HFFc6 (cell line): ENCODE measurements around the gene TGFA. TPM values are rescaled to one million over a fixed set of nuclear protein-coding genes. Genes with fewer than 3 reads are reported as not detected.

Experiments used
- DNase-seq: peaks from one replicate; pipeline ENCODE4 v3.0.0-alpha.2; 2018
- H3K27ac Mint-ChIP-seq: 2 replicates; pipeline ENCODE4 v1.8.0; 2020; ENCODE audit warnings: mild to moderate bottlenecking, mixed read lengths
- H3K27me3 Mint-ChIP-seq: 2 replicates; pipeline ENCODE4 v1.8.0; 2021; ENCODE audit warnings: mild to moderate bottlenecking, moderate library complexity, mixed read lengths; ENCODE audit not compliant: insufficient read depth
- H3K36me3 Mint-ChIP-seq: 2 replicates; pipeline ENCODE4 v1.8.0; 2021; ENCODE audit warnings: low read depth, mixed read lengths
- H3K4me1 Mint-ChIP-seq: 2 replicates; pipeline ENCODE4 v1.8.0; 2020; ENCODE audit warnings: low read depth, mixed read lengths
- H3K4me3 Mint-ChIP-seq: 2 replicates; pipeline ENCODE4 v1.8.0; 2020; ENCODE audit warnings: mild to moderate bottlenecking, moderate library complexity, mixed read lengths
- H3K9me3 Mint-ChIP-seq: 2 replicates; pipeline ENCODE4 v1.8.0; 2020; ENCODE audit warnings: mild to moderate bottlenecking, mixed read lengths
- CTCF ChIP-seq: fragments of 200-600 bp; sonication (generic); IDR thresholded peaks from 2 replicates; pipeline ENCODE4 v1.5.0; 2021; ENCODE audit warnings: antibody characterized with exemption, mild to moderate bottlenecking
- total RNA-seq, 6 experiments: library from RNA; stranded (reverse); fragmentation: NEBNext Ultra II Directional; extraction: Animal tissue kit (Norgen Biotek cat#: 25700); gene quantifications; 2 replicates in 1 of 6; 3 replicates in 5 of 6; pipeline ENCODE4 v1.2.3, GENCODE V29; 2021

TGFA gene
- total RNA-seq, 6 experiments from 2014 or later: 0.05 to 0.38 (median 0.26) TPM; not detected in 3

DNA sequence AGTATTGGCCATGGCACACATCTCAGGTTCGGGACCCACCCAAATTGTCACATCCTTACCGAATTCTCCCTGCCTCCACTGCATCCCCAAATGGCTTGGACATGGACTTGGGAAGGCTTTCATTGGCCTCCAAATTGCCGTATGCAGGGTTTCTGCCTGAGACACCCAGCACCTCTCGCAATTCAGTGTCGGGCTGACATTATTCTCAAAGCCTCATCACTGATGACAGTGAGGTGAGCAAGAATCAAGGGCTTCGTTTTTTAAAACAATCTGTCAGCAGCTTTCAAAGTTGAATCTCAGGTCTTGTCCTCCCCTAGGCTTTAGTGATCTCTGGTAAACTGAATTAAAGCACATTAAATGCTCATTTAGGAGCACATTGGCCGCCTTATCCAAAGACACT lies 29.5 kb upstream of the TGFA start:
- no peak for DNase-seq
- Mint-ChIP-seq H3K4me1 (no peaks in the 10 kb centered on the region), H3K27me3 (peaks cover 22% of the 10 kb centered on the region), H3K36me3 (no peaks in the 10 kb centered on the region), H3K4me3 (no peak overlapping the region), H3K27ac (no peak overlapping the region), H3K9me3 (no peaks in the 10 kb centered on the region)
- no peak for TF ChIP-seq CTCF

- no peak overlapping the region for H3K4me3 Mint-ChIP-seq
- peaks cover 22% of the 10 kb centered on the region for H3K27me3 Mint-ChIP-seq
- H3K27ac Mint-ChIP-seq: no peak overlapping the region
- H3K9me3 Mint-ChIP-seq: no peaks in the 10 kb centered on the region
- TF ChIP-seq CTCF: no peak
- H3K36me3 Mint-ChIP-seq: no peaks in the 10 kb centered on the region
- no peak for DNase-seq
- H3K4me1 Mint-ChIP-seq: no peaks in the 10 kb centered on the region
Measured at GRCh38 chr2:70580352-70580751, 26.7 kb upstream of the TGFA start.

- no peak for TF ChIP-seq CTCF
- Mint-ChIP-seq H3K9me3 (no peaks in the 10 kb centered on the region), H3K27me3 (peaks cover 8% of the 10 kb centered on the region), H3K27ac (no peak overlapping the region), H3K36me3 (no peaks in the 10 kb centered on the region), H3K4me3 (no peak overlapping the region), H3K4me1 (peaks cover 6% of the 10 kb centered on the region; the same call in 1 of the 2 replicates)
- no peak for DNase-seq
Measured at GRCh38 chr2:70574618-70575017, 21.0 kb upstream of the TGFA start.

DNA sequence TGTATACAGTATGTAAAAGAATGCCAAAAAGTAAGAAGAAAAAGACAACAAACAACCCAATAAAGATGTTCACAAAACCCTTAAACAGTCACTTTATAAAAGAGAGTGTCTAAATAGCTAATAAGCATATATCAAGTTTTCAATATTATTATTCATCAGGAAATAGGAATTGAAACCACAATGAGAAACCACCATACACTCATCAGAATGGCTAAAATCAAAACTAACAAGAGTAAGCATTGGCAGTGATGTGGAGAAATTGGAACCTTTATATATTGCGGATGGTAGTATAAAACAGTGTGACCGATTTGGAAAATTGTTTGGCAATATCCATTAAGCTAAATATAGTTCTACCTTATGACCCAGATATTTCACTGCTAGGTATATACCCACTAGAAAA lies 20.5 kb upstream of the TGFA start:
- no peak overlapping the region for H3K4me3 Mint-ChIP-seq

GRCh38 chr2:70570041-70570661 lies 16.5 kb upstream of the TGFA start:
- Mint-ChIP-seq H3K27ac (no peak overlapping the region), H3K27me3 (peaks cover 20% of the 10 kb centered on the region), H3K9me3 (no peaks in the 10 kb centered on the region), H3K4me3 (no peak overlapping the region), H3K4me1 (peaks cover 7% of the 10 kb centered on the region; the same call in 1 of the 2 replicates), H3K36me3 (no peaks in the 10 kb centered on the region)
- no peak for TF ChIP-seq CTCF
- no peak for DNase-seq

More for the DNA sequence above, 20.5 kb upstream of the TGFA start:
- Mint-ChIP-seq H3K36me3 (no peaks in the 10 kb centered on the region), H3K4me1 (peaks cover 7% of the 10 kb centered on the region; the same call in 1 of the 2 replicates), H3K27me3 (peaks cover 8% of the 10 kb centered on the region), H3K27ac (no peak overlapping the region), H3K9me3 (no peaks in the 10 kb centered on the region)
- no peak for TF ChIP-seq CTCF
- DNase-seq: no peak
